Fibroblast of villous mesenchyme (primary cell): ENCODE results near the gene C15orf62. TPM values are rescaled to one million over a fixed set of nuclear protein-coding genes. Genes with fewer than 3 reads are reported as not detected.

ENCODE experiments used
- DNase-seq: peaks from one replicate; pipeline ENCODE4 v3.0.0-alpha.2; 2010; ENCODE audit warnings: low read depth
- H3K4me3 ChIP-seq: 2 replicates; pipeline ENCODE4 v1.5.1; 2011; ENCODE audit warnings: low read depth, mild to moderate bottlenecking, low read length
- total RNA-seq: library from RNA; depleted of rRNA; stranded (reverse); fragments of >200 nt; gene quantifications from 2 replicates; pipeline ENCODE4 v1.2.3, GENCODE V29; 2012
- TF ChIP-seq, protein P1 (sequence below): IDR thresholded peaks from 2 replicates; pipeline ENCODE4 v1.5.1; 2012; ENCODE audit warnings: low read depth, mild to moderate bottlenecking, low read length; ENCODE audit not compliant: insufficient read depth

C15orf62 gene
- total RNA-seq, 1 donor: not detected

DNA sequence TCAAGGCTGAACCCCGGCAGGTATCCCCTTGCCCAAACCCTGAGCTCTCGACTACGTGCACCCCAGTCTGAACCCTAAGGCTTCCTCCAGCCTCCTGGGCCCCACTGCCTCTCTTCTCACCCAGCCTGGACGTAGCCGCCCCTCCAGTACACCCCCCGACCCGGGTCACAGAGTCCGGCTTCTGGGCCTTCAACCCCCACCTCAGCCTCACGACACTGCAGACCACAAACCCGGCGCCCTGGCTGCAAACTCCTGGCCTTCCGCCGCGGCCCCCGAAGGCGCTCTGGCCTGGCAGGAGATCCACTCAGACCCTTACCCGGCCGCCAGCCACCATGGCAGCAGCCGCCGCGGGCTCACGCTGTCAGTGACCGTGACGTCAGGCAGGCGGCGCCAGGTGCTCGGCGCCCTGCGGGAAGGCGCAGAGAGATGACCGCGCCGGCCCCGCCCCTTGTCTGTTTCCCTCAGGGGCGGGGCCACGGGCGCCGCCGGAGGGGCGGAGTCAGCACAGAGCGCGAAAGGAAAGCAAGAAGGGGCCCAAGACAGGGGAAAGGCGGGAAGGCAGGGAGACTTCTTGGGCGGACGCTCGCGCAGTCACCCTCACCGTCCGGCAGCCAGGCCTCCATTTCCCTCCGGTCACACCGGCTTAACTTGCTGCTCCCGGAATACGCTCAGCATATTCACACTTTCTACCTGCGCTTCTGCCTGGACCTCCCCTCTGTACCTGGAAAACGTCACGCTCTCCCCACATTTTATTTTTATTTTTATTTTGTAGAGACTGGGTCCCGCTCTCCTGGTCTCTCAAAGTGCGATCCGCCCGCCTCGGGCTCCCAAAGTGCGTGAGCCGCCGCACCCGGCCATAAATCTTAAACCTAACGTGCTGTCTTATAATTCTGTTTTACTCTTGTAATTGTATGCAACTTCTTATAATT is 14.6 kb upstream of the C15orf62 start, which contains the start of gene RMDN3:
Gene RMDN3 (minus strand): TSS at position 372 of the 929 bp plus-strand sequence. CDS start 471 bp downstream, outside the sequence.
- peak within 1 kb of the TSS; percentile 99 for H3K4me3 ChIP-seq
- TF ChIP-seq, protein P1, sequence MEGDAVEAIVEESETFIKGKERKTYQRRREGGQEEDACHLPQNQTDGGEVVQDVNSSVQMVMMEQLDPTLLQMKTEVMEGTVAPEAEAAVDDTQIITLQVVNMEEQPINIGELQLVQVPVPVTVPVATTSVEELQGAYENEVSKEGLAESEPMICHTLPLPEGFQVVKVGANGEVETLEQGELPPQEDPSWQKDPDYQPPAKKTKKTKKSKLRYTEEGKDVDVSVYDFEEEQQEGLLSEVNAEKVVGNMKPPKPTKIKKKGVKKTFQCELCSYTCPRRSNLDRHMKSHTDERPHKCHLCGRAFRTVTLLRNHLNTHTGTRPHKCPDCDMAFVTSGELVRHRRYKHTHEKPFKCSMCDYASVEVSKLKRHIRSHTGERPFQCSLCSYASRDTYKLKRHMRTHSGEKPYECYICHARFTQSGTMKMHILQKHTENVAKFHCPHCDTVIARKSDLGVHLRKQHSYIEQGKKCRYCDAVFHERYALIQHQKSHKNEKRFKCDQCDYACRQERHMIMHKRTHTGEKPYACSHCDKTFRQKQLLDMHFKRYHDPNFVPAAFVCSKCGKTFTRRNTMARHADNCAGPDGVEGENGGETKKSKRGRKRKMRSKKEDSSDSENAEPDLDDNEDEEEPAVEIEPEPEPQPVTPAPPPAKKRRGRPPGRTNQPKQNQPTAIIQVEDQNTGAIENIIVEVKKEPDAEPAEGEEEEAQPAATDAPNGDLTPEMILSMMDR: no peak
- peak; percentile 94 for DNase-seq

DNA sequence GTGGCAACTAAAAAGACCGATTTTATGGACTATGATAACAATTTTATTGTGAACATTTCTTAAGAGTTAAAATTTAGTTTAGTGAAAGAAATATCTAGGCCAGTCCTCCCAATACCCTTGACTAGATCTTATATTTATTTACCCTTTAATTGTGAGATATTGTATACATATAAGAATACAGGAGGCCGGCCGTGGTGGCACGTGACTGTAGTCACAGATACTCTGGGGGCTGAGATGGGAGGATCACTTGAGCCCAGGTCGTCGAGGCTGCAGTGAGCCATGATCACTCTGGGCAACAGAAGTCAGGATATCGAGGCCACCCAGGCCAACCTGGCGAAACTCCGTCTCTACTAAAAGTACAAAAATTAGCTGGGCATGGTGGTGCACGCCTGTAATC is 14.0 kb upstream of the C15orf62 start:
- TF ChIP-seq, protein P1: no peak
- no peak for DNase-seq
- peak overlapping the region; percentile 99 for H3K4me3 ChIP-seq

DNA sequence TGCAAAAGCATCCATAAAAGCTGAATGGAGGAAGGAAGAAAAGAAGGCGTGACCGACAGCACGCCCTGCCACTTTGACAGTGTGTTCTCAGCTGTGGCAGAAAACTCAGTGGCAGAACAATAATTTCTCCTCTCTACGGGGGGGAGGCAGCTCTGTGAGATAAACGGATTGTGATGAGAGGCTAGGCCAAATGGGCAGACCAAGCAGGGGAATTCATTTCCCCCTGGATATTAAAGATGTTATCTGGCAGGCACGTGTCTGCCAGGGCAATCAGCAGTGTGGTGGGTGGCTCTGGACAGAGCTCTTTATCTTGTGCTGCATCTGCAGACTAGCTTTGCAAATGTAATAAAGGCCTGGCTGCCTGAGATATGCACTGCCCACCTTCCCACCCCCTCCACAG is 12.8 kb upstream of the C15orf62 start:
- TF ChIP-seq, protein P1: no peak
- no peak for DNase-seq
- H3K4me3 ChIP-seq: no peak overlapping the region

DNA sequence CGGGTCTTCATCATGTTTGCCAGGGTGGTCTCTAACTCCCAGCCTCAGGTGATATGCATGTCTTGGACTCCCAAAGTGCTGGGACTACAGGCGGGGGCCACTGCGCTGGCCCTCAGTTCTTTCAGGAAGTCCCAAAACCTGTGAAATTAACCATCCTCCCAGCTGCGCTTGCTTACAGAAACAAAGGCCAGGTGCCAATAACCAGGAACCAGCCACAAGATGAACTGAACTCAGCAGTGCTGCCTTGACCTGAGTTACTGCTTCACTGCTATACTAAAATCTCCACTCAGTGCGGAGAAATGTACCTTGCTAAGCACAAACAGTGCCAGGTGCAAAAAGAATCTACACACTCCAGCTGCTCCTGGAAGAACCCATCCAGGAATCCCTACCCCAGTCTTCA is 9.8 kb upstream of the C15orf62 start:
- no peak for DNase-seq
- no peak overlapping the region for H3K4me3 ChIP-seq
- TF ChIP-seq, protein P1: no peak

DNA sequence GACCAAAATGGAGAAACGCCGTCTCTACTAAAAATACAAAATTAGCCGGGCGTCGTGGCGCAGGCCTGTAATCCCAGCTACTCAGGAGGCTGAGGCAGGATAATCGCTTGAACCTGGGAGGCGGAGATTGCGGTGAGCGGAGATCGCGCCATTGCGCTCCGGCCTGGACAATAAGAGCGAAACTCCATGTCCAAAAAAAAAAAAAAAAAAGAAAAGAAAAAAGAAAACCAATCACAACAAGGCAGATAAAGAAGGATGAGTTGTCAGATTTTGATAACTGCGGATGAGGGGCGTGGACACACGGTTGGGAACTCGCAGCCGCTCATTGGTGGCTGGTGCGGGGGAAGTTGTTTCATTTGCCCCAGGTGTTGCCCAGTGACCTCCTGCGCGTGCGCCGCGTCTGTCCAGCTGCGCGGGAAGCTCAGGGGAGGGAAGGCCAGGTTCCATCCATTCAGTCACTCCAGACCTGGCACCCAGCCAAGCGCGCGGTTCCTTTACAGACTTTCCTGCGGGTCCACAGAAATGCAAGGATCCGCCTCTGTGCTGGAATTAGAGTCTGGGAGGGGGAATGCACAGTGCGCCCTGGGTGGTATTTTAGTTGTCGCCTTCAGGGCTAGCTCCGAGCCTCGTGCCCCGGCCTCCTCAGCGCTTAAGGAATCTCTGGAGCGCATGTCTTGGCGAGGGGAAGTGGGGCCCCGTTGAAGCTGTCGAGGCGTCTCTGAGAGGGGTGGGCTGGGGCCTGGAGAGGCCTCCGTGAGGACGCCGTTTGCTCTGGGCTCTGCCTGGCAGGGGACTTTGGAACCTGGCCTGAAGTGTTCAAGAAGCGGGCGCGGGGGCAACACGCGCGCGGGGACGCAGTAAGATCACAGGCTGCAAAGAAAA is 6.6 kb upstream of the C15orf62 start:
- DNase-seq: peak; percentile 54
- peak overlapping the region; percentile 65 for H3K4me3 ChIP-seq
- TF ChIP-seq, protein P1: no peak

DNA sequence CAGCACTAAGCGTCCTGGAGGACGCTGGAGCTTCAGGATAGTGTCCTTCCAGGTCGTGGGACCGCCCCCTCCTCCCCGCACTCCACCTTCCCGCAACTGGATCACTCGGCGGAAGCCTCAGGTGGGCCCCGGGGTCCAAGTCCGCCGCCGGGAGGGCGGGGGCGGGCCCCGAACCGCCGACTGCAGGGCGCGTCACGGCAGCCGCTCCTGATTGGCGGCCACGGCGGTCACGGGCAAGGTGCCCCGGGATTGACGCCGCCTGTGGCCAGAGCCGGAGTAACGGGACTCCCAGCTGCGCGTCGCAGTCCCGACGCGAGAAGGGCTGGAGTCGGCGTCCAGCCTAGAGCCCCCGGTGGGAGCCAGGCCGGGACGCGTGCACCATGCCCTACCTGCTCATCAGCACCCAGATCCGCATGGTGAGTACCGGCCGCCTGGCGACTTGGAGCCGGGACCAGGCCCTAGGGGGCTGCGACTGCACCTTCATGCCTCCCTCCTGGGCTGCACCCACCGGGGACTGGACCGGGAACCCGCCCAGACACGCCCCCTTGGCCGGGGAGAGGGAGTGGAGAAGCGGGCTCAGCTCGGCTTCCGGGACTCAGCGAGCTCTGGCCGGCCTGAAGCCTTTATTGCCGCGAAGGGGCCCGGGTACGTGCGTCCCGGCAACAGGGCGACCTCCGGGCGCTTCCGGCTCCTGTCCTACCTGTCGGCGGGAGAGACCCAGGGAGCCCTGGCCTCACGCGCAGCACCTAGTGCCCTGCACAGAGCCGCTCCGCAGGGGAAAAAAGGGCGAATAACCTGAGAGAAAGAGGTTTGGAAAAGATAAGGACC is 5.8 kb upstream of the C15orf62 start, which contains the start of gene GCHFR:
Gene GCHFR (plus strand): TSS at position 268 of the 828 bp plus-strand sequence. CDS start 113 bp downstream, at position 381.
- peak; percentile 66 for DNase-seq
- H3K4me3 ChIP-seq: peak within 1 kb of the TSS; percentile 65
- TF ChIP-seq, protein P1: peak; percentile 32
